ENCODE results near the gene CLEC7A. TPM values are rescaled to one million over a fixed set of nuclear protein-coding genes. Genes with fewer than 3 reads are reported as not detected.

CLEC7A gene
- not detected in 2 replicates for total RNA-seq

GRCh38 chr12:10130042-10130441 is at the start of gene CLEC7A:
CLEC7A (minus strand) TSS chr12:10130199; CDS start chr12:10130082, 117 bp downstream.

DNA sequence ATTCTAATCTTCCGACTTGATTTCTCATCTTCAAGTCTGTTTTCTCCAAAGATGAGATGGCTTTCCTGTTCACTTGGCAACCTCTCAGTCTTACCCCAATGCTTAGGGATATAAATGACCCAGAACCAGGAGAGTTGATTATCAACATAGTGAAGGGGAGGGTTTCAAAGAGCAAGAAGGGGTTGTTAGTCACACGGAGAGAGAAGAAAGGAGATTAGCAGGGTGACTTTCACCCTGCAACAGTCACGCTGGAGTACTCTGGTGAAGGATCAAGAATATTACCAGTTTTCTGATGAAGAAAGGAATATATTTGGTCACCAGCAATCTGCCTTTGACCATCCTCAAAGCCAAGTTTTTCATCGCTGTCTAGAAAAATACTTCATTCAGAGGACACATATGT is 48.8 kb upstream of the CLEC7A start, which contains the start of gene TMEM52B:
TSS of gene TMEM52B (plus strand) at position 212 of the 400 bp plus-strand sequence. CDS start 543 bp downstream, outside the sequence.

GRCh38 chr12:10171973-10172728 is 42.2 kb upstream of the CLEC7A start, which contains the start of gene OLR1:
OLR1 (minus strand) TSS chr12:10172132; CDS start chr12:10172077, 55 bp downstream.

GRCh38 chr12:10098791-10099190 is 31.2 kb downstream of the CLEC7A start, which contains the start of gene CLEC1A:
CLEC1A (minus strand) TSS chr12:10098985; CDS start chr12:10098922, 63 bp downstream.

Other genes starting within 250 kb of the CLEC7A start
- not detected in 2 replicates for gene KLRF2, start 248.7 kb downstream of the CLEC7A start, total RNA-seq
- gene CLEC2A, start 197.8 kb downstream of the CLEC7A start, total RNA-seq, result not detected in 2 replicates
- gene CLEC12A, start 158.8 kb downstream of the CLEC7A start, total RNA-seq, result not detected in 2 replicates
- gene CLEC1B, start 131.1 kb downstream of the CLEC7A start, total RNA-seq, result not detected in 2 replicates
- not detected in 2 replicates for gene CLEC12B, start 119.6 kb downstream of the CLEC7A start, total RNA-seq
- gene CLEC9A, start 99.5 kb downstream of the CLEC7A start, total RNA-seq, result not detected in 2 replicates
- gene CLEC1A, start 31.2 kb downstream of the CLEC7A start, total RNA-seq, result 0.09 and 0.23 TPM in 2 replicates
- gene OLR1, start 41.9 kb upstream of the CLEC7A start, total RNA-seq, result 3.2 and 5.1 TPM in 2 replicates
- gene TMEM52B, start 48.8 kb upstream of the CLEC7A start, total RNA-seq, result 0.17 and 0.82 TPM in 2 replicates
- 45.0 and 48.0 TPM in 2 replicates for gene GABARAPL1, start 82.7 kb upstream of the CLEC7A start, total RNA-seq
- gene KLRD1, start 177.7 kb upstream of the CLEC7A start, total RNA-seq, result not detected in 2 replicates